Measurements from ENCODE around the gene SHC3. TPM values are rescaled to one million over a fixed set of nuclear protein-coding genes. Genes with fewer than 3 reads are reported as not detected.

SHC3 gene
- polyA plus RNA-seq, 3 donors: not detected

DNA sequence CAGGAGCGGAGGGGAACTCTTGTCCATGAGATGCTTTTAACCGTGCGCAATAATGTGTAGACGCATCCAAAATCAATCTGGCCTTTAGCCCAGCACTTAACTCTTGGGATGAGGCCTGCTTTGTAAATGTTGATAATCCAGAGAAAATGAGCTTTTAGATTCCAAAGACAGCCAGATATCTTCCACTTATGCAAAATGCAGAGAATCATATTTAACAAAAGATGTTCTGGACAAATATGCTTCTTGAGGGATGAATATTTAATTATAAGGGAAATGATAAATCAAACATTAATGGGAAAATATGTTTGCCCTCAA is 181.7 kb downstream of the SHC3 start:
- Histone ChIP-seq H3K4me1 (ENCODE audit: control insufficient read depth in 1 of 2, insufficient read depth in 2 of 2, low read length in 2 of 2) (peaks cover 51 to 70% of the 10 kb centered on the region in 2 donors), H3K27me3 (ENCODE audit: control insufficient read depth in 2 of 2, insufficient read depth in 2 of 2, low read length in 2 of 2) (no peaks in the 10 kb centered on the region), H3K4me2 (replicated peaks; ENCODE audit: extremely low read depth, low read length, poor library complexity, severe bottlenecking) (no peak overlapping the region), H4K20me1 (ENCODE audit: insufficient read depth, low read length) (peaks cover 98% of the 10 kb centered on the region), H3K27ac (ENCODE audit: low read depth in 1 of 2, low read length in 2 of 2) (no peak overlapping the region), H3K36me3 (replicated peaks in 1 of 2; ENCODE audit: control insufficient read depth in 1 of 2, insufficient read depth in 2 of 2, low read length in 2 of 2) (peaks cover 52 to 72% of the 10 kb centered on the region in 2 donors), H3K4me3 (replicated peaks in 1 of 3; ENCODE audit: low read depth in 2 of 3, low read length in 3 of 3) (no peak overlapping the region), H3K9me3 (replicated peaks in 1 of 2; ENCODE audit: control insufficient read depth in 1 of 2, insufficient read depth in 1 of 2, low read length in 2 of 2) (no peaks in the 10 kb centered on the region), H3K79me2 (ENCODE audit: insufficient read depth, low read length) (peaks cover 62% of the 10 kb centered on the region), H2AFZ (ENCODE audit: insufficient read depth, low read depth, low read length, poor library complexity, severe bottlenecking) (no peak overlapping the region), H3K9ac (ENCODE audit: insufficient read depth, low read length, poor library complexity, severe bottlenecking) (no peak overlapping the region)
- H3K9me3 Mint-ChIP-seq: no peaks in the 10 kb centered on the region
- H3K36me3 Mint-ChIP-seq: peaks cover 79 to 80% of the 10 kb centered on the region in 2 donors
- H3K4me1 Mint-ChIP-seq: peaks cover 74% of the 10 kb centered on the region
- TF ChIP-seq, protein P1, sequence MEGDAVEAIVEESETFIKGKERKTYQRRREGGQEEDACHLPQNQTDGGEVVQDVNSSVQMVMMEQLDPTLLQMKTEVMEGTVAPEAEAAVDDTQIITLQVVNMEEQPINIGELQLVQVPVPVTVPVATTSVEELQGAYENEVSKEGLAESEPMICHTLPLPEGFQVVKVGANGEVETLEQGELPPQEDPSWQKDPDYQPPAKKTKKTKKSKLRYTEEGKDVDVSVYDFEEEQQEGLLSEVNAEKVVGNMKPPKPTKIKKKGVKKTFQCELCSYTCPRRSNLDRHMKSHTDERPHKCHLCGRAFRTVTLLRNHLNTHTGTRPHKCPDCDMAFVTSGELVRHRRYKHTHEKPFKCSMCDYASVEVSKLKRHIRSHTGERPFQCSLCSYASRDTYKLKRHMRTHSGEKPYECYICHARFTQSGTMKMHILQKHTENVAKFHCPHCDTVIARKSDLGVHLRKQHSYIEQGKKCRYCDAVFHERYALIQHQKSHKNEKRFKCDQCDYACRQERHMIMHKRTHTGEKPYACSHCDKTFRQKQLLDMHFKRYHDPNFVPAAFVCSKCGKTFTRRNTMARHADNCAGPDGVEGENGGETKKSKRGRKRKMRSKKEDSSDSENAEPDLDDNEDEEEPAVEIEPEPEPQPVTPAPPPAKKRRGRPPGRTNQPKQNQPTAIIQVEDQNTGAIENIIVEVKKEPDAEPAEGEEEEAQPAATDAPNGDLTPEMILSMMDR (IDR thresholded peaks at IDR 0.05): no peak
- intact Hi-C loops (cut with micrococcal nuclease): no loop called here
- H3K27me3 Mint-ChIP-seq (ENCODE audit: low read depth in 3 of 3): peaks cover 0 to 1% (median 0%) of the 10 kb centered on the region in 3 donors
- no peak for DNase-seq
- H3K27ac Mint-ChIP-seq: no peak overlapping the region
- H3K4me3 Mint-ChIP-seq: no peak overlapping the region
- 97% methylated on average over 4 of the region's 4 CpGs for WGBS (ENCODE audit: insufficient coverage)

GRCh38 chr9:88996046-88996920 is 182.3 kb downstream of the SHC3 start:
- Mint-ChIP-seq H3K4me3 (peak overlapping the region in 1 of 2 donors; percentile 1), H3K27ac (peak overlapping the region in 3 of 7 donors; percentile 35 to 85 (median 68)), H3K4me1 (peaks cover 74% of the 10 kb centered on the region), H3K36me3 (peaks cover 73 to 74% of the 10 kb centered on the region in 2 donors), H3K9me3 (no peaks in the 10 kb centered on the region), H3K27me3 (ENCODE audit: low read depth in 3 of 3) (peaks cover 0 to 1% (median 0%) of the 10 kb centered on the region in 3 donors)
- no peak overlapping the region for H2AFZ ChIP-seq (ENCODE audit: insufficient read depth, low read depth, low read length, poor library complexity, severe bottlenecking)
- no peak overlapping the region for H3K4me2 ChIP-seq (replicated peaks; ENCODE audit: extremely low read depth, low read length, poor library complexity, severe bottlenecking)
- intact Hi-C loops (cut with micrococcal nuclease): no loop called here
- no peak overlapping the region for H3K27ac ChIP-seq (ENCODE audit: low read depth in 1 of 2, low read length in 2 of 2)
- peaks cover 65% of the 10 kb centered on the region for H3K79me2 ChIP-seq (ENCODE audit: insufficient read depth, low read length)
- TF ChIP-seq, protein P1 (IDR thresholded peaks at IDR 0.05): no peak
- no peaks in the 10 kb centered on the region for H3K27me3 ChIP-seq (ENCODE audit: control insufficient read depth in 2 of 2, insufficient read depth in 2 of 2, low read length in 2 of 2)
- peaks cover 46 to 66% of the 10 kb centered on the region in 2 donors for H3K36me3 ChIP-seq (replicated peaks in 1 of 2; ENCODE audit: control insufficient read depth in 1 of 2, insufficient read depth in 2 of 2, low read length in 2 of 2)
- H3K9ac ChIP-seq (ENCODE audit: insufficient read depth, low read length, poor library complexity, severe bottlenecking): no peak overlapping the region
- no peak overlapping the region for H3K4me3 ChIP-seq (replicated peaks in 1 of 3; ENCODE audit: low read depth in 2 of 3, low read length in 3 of 3)
- H3K9me3 ChIP-seq (replicated peaks in 1 of 2; ENCODE audit: control insufficient read depth in 1 of 2, insufficient read depth in 1 of 2, low read length in 2 of 2): no peaks in the 10 kb centered on the region
- H3K4me1 ChIP-seq (ENCODE audit: control insufficient read depth in 1 of 2, insufficient read depth in 2 of 2, low read length in 2 of 2): peaks cover 52 to 70% of the 10 kb centered on the region in 2 donors
- no peak for DNase-seq
- H4K20me1 ChIP-seq (ENCODE audit: insufficient read depth, low read length): peaks cover 94% of the 10 kb centered on the region
- WGBS (ENCODE audit: insufficient coverage): 98% methylated on average over 8 of the region's 14 CpGs
